ENCODE measurements around the gene LRRC15. TPM values are rescaled to one million over a fixed set of nuclear protein-coding genes. Genes with fewer than 3 reads are reported as not detected.

LRRC15 gene
- total RNA-seq, 1 experiment from 2014 or later: 0.07 TPM

- TF ChIP-seq AFF4 (CRISPR knock-in tag; IDR thresholded peaks at IDR 0.05; ENCODE audit: borderline replicate concordance): no peak
Observed at GRCh38 chr3:194330160-194330559, 39.4 kb downstream of the LRRC15 start (continued).

GRCh38 chr3:194329583-194329965 lies 40.0 kb downstream of the LRRC15 start:
- H3K36me3 Mint-ChIP-seq: no peaks in the 10 kb centered on the region
- POLR2A ChIA-PET: no interaction called here
- H3K27me3 Mint-ChIP-seq (ENCODE audit: low read depth): peaks cover 33% of the 10 kb centered on the region
- ATAC-seq (no peak), DNase-seq (ENCODE audit: low spot score) (no peak)
- H3K4me3 Mint-ChIP-seq: no peak overlapping the region
- no peak for TF ChIP-seq AR (CRISPR knock-in tag; IDR thresholded peaks at IDR 0.05)
- TF ChIP-seq ZNF219 (CRISPR knock-in tag; IDR thresholded peaks at IDR 0.05; ENCODE audit: borderline replicate concordance): no peak
- TF ChIP-seq ELF4 (CRISPR knock-in tag; IDR thresholded peaks at IDR 0.05; ENCODE audit: low read depth): no peak
- CTCF ChIA-PET: interaction anchor here (1.2 to 2.0 kb wide), 3 partner anchors 10 to 14 kb away, joined by 3 to 9 read pairs (median 7); no protein-coding TSS in a partner anchor
- H3K27ac Mint-ChIP-seq: no peak overlapping the region
- peaks cover 34% of the 10 kb centered on the region for H3K4me1 Mint-ChIP-seq
- no peaks in the 10 kb centered on the region for H3K9me3 Mint-ChIP-seq

GRCh38 chr3:194328942-194329582 lies 40.5 kb downstream of the LRRC15 start:
- no peak for ATAC-seq
- Mint-ChIP-seq H3K4me1 (peaks cover 32% of the 10 kb centered on the region), H3K4me3 (no peak overlapping the region), H3K27ac (no peak overlapping the region), H3K36me3 (no peaks in the 10 kb centered on the region), H3K27me3 (ENCODE audit: low read depth) (peaks cover 28% of the 10 kb centered on the region), H3K9me3 (no peaks in the 10 kb centered on the region)
- CTCF ChIA-PET: interaction anchor here (0.6 to 2.0 kb wide), 4 partner anchors 13 to 259 kb away, joined by 3 to 9 read pairs (median 4); no protein-coding TSS in a partner anchor
- POLR2A ChIA-PET: no interaction called here
- no peak for DNase-seq (ENCODE audit: low spot score)
- no peak for TF ChIP-seq SMAD3 (CRISPR knock-in tag; IDR thresholded peaks at IDR 0.05; ENCODE audit: borderline replicate concordance)
- no peak for TF ChIP-seq ZBTB43 (CRISPR knock-in tag; IDR thresholded peaks at IDR 0.05)
- TF ChIP-seq SP1 (CRISPR knock-in tag; conservative IDR thresholded peaks at IDR 0.05): no peak
- TF ChIP-seq ZNF121 (CRISPR knock-in tag; IDR thresholded peaks at IDR 0.05): no peak

- Mint-ChIP-seq H3K4me1 (peaks cover 27% of the 10 kb centered on the region), H3K36me3 (no peaks in the 10 kb centered on the region; the same call in 1 of the 2 replicates), H3K27ac (no peak overlapping the region; the same call in 1 of the 2 replicates), H3K27me3 (ENCODE audit: low read depth) (peaks cover 23% of the 10 kb centered on the region), H3K9me3 (0 out of 2 replicates have a peak, but pooled peaks cover 4% of the 10 kb centered on the region), H3K4me3 (no peak overlapping the region)
- ChIA-PET POLR2A (no interaction called here), CTCF (interaction anchor here (0.6 to 2.0 kb wide), 4 partner anchors 12 to 258 kb away, joined by 3 to 9 read pairs (median 4); no protein-coding TSS in a partner anchor)
- ATAC-seq: peak; percentile 21
- no peak for DNase-seq (ENCODE audit: low spot score)
- no peak for TF ChIP-seq ZNF671 (CRISPR knock-in tag; IDR thresholded peaks at IDR 0.05)
- TF ChIP-seq AR (CRISPR knock-in tag; IDR thresholded peaks at IDR 0.05): no peak
- TF ChIP-seq CREB1 (CRISPR knock-in tag; IDR thresholded peaks at IDR 0.05): no peak
- TF ChIP-seq FOXP1 (CRISPR knock-in tag; IDR thresholded peaks at IDR 0.05; ENCODE audit: borderline replicate concordance): no peak
- no peak for TF ChIP-seq AFF4 (CRISPR knock-in tag; IDR thresholded peaks at IDR 0.05; ENCODE audit: borderline replicate concordance)
- no peak for TF ChIP-seq ZNF232 (CRISPR knock-in tag; IDR thresholded peaks at IDR 0.05)
- no peak for TF ChIP-seq ZNF121 (CRISPR knock-in tag; IDR thresholded peaks at IDR 0.05)
Observed at GRCh38 chr3:194328053-194328657, 41.4 kb downstream of the LRRC15 start.

Measured in WTC11 (cell line).